ENCODE measurements around the gene MGMT.

The MGMT gene

GRCh38 chr10:129497013-129497412 is 30.0 kb downstream of the MGMT start:
- DNase-seq, result no peak

GRCh38 chr10:129498680-129499079 is 31.6 kb downstream of the MGMT start:
- no peak for DNase-seq

- no peak for DNase-seq
Observed at GRCh38 chr10:129500617-129501339, 33.7 kb downstream of the MGMT start.

DNA sequence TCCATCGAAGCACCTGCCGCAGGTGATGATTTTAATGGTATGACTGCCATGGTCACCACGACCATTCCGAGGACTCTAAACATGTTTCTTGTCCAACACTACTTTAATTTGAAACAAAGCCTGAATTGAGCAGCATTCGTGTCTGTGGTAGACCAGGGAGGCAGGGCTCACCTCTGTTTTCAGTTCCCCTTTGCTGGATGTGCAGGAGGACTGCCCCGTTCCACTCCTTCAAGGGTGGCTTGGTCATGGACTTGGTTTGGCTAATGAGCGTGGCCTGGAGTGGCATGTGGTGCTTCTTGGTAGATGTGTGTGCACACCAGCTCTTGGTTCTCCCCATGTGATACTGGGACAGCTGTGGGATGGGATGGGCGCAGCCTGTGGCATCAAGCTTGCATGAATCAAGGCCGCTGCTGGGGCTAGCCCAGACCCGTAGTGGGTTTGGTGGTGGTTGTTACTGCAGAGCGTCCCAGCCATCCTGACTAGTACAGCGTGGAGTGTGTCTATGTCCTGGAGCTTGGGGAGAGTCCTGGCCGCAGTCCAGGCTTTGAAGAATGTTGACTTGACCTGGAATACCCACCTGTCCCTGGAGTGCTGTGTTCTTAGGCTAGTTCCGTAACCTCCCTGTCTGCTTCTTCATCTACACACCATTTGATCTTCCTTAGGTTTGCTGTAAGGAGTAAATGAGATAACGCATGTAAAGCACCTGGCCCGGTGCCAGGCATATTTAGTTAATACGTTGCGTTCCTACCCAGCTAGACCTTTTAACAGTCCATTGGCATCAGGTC is 34.8 kb downstream of the MGMT start:
- DNase-seq, result no peak

DNA sequence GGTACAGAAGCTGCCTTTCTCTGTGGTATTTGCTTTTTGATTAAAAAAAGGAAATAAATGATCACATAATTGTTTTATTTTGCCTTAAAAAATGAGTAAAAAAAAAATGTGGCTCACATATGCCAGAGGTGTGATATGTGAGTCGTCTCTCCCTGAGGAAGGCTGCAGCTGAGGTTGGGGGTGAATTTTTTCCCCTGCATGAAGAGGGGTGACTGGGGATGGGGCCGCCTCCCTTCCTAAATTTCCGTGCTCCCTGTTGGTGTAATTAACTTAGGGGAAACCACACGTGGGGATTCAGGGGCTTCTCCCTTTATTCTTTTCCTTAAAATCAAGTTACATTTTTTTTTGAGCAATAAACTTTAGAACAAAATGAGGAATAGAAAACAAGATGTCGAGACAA is 35.4 kb downstream of the MGMT start:
- DNase-seq, result no peak

GRCh38 chr10:129505500-129506075 is 38.5 kb downstream of the MGMT start:
- no peak for DNase-seq

GRCh38 chr10:129506101-129506797 is 39.2 kb downstream of the MGMT start:
- DNase-seq, result no peak

DNA sequence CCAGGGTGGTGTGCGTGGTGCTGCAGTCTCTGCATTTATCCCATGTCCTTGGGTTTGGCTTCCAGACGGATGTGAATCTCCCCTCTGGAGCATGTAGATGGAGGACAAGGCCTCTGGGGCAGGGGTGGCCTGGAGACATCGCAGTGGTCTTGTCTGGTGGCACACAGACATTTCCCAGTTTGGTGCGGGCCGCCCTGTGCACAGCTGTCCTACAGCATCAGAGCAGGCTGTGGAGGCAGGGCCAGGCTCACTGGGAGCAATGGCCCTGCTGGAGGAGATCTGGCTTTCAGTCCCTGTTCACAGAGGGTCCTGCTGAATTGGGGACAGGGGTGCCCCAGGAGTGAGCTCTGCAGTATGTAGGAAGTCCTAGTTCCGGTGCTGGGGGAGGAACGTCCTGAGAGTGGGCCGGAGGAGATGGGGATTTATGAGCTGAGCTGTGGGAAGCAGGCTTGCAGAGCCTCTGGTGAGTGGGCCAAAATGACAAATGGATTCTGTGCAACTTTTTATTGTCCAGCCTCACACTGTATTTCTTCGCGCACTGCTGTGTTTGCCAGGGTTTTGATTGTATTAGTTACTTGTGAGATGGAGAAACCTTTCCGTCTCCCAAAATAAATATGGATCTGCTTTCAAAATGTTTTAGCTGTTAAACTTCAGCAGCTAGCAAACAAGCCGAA is 40.3 kb downstream of the MGMT start:
- no peak for DNase-seq

DNA sequence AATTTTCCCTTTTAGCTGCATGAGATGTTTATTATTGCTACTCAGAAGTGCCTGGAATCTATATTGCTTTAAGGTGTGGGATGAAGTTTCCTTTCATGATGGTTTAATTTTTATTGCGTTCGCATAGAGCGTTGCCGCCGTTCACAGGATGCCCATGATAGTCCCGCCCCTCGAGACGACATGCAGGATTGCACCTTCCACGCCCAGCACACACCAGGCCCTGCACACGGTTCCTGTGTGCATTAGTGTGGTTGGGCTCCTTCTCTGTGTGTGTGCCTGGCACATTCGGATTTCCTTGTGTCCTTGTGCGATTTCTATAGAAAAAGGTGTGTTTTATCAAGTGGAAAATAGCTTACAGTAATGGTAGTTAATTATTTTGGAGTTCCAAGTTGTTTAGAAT is 42.1 kb downstream of the MGMT start:
- DNase-seq, result no peak

DNA sequence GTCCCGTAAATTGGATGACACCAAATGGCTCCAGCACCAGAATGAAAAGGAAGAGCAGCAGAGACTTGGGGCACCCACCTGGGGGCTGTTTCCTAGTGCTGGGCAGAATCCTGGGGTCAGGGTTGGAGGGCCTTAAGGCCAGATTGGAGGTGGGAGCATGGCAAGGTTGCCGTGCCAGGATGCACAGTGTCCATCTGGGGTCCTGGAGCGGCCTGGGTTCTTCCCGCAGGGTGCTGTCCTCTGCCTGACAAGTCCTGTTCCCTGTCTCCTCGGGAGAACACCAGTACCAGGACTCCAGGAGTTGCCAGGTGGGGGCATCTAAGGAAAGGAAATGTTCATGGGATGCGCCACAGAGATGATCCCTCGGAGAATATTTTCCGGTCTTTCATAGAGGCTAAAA is 42.8 kb downstream of the MGMT start:
- no peak for DNase-seq

- no peak for DNase-seq
Observed at GRCh38 chr10:129511086-129511485, 44.0 kb downstream of the MGMT start.

DNA sequence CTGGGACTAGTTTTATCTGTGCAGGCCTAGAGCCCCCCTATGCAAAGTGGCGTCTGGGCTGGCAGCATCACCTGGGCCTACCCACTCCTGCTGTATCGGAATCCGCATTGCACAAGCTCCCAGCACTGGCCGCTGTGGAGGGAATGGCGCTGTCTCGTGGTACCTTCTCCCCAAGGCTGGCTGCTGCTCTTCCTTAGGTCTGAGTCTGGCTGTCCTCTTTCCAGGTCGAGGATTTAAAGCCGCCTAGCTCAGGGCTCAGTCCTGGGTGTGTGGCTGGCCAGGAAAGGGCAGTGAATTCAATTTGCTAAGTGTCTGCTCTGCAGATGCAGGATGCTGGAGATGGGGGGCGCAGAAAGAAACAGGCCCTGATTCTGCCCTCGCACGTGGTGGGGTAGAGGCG is 44.7 kb downstream of the MGMT start:
- DNase-seq, result no peak

- DNase-seq, result no peak
Observed at GRCh38 chr10:129513312-129513711, 46.3 kb downstream of the MGMT start.

DNA sequence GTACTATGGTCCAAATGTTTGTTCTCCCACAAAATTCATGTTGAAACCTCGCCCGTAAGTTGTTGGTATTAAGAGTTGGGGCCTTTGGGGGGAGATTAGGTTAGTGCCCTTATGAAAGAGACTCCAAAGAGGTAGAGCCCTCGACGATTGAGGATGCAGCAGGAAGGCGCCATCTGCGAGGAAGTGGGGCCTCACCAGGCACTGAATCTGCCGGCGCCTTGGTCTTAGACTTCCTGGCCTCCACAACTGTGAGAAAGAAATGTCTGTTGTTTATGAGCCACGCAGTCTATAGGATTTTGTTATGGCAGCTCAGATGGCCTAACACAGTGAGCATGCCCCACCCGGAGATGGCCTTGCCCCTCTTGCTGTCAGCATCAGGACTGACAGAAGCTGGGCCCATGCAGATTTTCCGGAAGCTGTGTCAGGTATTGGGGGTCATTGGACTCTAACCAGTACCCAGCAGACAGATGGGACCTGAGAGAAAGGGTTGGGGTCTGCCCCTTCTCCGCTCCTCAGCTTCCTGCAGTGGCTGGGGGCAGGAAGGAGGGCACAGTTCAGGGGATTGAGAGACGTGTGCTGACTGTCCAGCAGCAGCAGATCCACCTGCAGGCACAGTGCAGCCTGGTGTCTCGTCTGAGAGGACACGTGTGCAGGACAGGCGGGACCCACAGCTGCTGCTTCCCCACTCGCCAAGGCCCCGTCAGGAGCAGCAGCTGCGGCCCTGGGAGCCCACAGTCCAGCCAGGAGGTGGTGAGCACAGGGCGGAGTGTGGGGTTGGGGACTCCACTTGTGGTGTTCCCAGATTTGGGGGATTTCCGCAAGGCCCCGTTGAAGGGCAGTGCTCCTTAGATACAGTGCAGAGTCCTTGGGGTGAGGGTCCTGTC is 47.8 kb downstream of the MGMT start:
- no peak for DNase-seq

DNA sequence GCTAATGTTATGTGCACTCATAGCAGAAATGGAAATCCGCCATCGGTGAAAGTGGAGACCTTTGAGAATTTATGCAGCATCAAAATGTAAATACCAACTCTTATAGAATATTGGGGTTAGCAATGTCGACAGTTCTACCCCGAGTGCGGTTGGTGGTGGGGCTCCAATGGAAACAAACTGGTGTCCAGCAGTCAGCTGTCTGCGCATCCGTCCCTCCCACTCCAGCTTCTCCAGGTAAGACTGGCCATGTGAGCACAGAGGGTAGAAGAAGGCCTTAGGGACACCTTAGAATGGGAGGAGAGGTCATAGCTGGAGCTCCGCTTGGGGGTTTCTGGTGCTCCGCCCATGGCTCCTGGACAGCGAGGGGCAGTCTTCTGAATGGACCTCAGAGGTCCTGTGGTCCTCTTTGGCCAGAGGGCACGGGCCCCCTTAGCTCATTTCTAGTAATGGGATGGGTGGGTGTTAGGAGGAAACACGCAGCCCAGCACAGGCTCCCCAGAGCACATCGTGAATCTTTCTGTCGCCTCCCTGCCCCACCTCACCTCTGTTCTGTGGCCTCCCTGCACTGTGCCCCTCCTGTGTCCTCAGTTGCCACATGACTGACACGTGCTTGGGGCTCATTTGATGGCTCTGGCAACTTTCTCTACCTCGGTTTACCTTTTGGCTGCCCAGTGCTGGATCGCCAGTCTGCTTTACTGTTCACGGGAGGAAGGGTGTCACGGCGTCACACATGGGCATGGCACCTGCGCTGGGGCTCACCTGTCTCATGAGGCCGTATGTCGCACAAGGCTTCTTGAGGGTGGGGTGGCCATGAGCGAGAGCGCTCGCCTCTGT is 50.0 kb downstream of the MGMT start:
- DNase-seq, result no peak

- no peak for DNase-seq
Observed at GRCh38 chr10:129517680-129518057, 50.6 kb downstream of the MGMT start.

- no peak for DNase-seq
Observed at GRCh38 chr10:129518793-129519192, 51.8 kb downstream of the MGMT start.

DNA sequence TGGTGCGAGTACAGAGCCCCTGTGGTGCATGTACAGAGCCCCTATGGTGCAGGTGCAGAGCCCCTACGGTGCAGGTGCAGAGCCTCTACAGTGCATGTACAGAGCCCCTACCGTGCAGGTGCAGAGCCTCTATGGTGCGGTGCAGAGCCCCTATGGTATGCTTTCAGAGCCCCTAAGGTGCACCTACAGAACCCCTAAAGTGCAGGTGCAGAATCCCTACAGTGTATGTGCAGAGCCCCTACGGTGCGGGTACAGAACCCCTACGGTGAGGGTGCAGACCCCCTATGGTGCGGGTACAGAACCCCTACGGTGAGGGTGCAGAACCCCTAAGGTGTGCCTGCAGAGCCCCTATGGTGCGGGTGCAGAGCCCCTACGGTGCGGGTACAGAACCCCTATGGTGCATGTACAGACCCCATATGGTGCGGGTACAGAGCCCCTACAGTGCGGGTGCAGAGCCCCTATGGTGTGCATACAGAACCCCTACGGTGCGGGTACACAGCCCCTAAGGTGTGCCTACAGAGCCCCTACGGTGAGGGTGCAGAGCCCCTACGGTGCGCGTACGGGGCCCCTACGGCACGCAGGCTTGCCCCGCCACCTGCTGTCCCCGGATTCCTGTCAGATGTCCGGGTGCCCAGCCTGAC is 53.5 kb downstream of the MGMT start:
- DNase-seq, result no peak

GRCh38 chr10:129521161-129522025 is 54.4 kb downstream of the MGMT start:
- no peak for DNase-seq
